GM18861 (cell line): Measurements from ENCODE around the gene ARHGEF28.

Experiments
- ATAC-seq: cut with Tn5 transposase; IDR thresholded peaks from one replicate; pipeline ENCODE4 v1.9.1; 2021; ENCODE audit not compliant: unreplicated experiment

Gene ARHGEF28

DNA sequence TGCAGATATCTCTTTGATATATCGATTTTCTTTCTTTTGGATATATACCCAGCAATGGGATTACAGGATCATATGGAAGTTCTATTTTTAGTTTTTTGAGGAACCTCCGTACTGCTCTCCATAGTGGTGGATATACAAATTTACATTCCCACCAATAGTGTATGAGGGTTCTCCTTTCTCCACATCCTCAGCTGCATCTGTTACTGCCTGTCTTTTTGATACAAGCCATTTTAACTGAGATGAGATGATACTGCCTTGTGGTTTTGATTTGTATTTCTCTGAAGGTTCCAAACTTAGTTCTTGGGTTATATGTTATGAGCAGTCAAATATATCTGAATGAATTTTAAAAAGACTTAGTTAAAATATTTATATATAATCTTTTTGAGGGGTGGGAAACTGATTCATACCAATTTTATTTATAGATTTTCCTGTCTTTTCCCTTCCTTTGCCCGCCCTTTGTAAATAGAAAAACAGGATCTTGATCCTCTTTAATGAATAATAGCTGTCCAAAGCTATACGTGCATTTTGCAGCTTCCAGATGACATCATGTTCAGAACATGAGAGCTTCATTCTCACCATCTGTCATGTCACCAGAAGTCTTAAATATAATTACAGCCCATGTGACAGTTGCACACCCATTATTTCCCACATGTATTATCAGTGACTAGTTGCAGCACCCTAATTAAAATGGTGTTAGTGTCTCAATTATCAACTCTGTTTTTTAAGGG, 6.2 kb upstream of the ARHGEF28 start:
- no peak for ATAC-seq

DNA sequence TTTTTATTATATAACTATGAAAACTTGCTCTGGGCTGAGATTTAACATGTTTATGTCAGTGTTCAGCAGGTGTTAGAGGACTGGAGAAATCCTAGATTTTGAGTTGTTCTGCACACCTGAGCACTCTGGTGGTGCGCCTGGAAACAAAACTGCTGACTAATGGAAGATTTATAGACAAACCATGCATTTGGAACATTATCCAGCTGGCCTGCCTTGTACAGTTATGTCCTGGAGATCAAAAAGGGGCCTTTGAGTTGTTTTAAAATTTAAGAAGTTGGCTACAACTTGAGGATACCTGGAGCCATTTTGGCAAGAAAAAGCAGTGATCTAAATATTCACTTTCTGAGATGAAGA, 5.7 kb upstream of the ARHGEF28 start:
- no peak for ATAC-seq

DNA sequence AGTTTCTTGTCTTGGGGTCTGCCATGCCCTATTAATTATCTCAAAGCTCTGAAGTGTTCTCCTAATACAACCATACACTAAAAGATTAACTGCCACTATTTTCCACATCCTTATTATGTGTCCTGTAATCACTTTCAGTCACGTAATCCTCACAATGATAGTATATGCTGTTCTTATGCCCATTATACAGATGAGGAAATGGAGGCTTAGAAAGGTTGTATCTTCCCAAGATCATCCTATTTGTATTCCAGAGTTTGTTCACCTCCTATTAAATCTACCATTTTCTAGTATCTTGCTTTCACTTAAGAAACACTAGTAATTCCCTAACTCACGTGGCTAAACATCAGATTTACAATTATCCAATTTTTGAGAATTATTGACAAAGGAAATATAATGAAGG, 2.9 kb upstream of the ARHGEF28 start:
- ATAC-seq, result no peak

DNA sequence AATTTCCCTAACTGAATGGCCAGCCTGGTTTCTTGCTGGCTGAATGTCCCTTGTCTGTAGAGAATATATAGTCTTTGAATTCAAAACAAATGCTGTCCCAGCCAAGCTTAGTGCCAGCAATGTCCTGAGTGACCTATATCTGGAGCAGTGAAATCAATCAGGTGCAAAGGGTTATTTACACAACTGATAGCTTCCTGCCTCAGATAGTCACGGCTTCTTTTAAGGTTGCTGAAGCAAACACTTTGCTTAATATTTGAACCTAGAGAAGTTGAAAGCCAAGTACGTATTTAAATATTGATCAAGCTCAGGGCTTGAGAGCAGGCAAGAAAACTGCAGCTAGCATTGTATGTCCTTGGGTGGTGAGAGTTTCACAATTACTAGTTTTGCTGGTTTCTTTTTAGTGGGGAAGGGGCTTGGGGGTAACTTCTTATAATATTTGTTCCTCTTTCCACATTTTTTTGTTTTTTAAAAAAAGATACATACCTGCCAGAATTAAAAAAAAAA, 2.0 kb upstream of the ARHGEF28 start:
- no peak for ATAC-seq

DNA sequence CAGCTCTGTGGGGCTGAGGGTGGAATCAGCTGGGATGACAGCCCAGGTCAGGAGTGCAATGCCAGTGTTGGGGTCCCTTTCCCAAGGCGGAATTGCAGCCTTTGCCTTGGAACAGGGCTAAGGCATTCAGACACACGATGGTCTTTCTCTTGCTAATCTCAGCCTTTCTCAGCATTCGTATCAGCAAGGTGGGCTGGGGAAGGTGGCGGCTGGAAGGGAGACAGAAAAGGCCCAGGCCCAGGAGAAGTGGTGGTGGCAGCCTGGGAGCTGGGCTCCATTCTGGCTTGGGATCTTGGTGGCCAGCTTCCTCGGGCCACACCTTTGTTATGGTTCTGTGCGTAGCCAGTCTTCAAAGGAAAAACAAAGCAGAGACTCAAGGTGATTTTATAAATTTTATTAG, 1.1 kb upstream of the ARHGEF28 start:
- ATAC-seq, result no peak

DNA sequence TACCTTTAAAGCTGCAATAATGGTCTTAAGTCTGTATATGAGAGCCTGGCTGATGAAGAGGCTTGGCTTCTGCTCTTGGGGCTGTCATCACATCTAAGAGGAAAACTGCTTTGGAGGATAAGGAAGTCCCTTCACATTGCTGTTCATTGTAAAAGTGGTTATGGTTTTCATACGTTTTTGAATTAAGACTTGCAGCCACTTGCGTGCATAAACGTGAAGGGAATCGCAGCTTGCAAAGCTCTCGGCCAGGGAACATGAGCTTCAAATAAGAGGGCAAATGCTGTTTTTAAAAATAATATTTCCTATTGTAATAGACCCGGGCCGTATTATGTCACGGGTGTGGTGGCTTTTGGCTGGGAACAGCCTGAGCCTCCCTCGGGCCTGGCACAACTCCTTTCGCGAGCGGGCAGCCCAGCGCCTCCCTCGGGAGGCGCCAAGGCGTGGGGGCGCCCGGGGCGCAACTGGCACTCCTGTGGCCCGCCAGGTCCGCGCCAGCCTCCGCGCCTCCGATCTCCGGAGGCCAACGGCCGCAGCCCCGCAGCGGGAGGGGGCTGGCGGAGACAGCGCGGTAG, 538 bp upstream of the ARHGEF28 start:
- no peak for ATAC-seq

DNA sequence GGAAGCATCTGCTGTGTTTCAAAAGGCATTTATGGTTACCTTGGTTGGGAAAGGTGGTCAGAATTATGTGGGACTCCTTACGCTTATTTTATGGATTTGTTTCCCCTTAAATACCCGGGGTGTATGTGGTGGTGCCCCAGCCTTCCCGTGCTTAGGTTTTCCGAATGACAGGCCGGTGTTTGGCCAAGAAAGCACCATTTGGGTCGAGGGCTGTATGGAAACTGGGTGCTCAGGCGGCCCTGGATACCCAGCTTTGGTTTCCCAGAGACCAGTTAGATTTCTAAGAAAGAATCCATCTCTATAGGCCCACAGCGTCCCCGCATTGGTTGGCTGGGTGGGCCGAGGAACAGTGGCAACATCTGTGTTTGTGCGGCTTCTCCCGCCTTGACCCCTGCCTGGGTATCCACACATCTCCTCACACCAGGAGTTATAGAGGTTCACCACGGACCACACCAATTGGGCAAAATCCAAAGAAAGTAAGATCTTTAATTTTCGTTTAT, 868 bp downstream of the ARHGEF28 start:
- ATAC-seq, result no peak

DNA sequence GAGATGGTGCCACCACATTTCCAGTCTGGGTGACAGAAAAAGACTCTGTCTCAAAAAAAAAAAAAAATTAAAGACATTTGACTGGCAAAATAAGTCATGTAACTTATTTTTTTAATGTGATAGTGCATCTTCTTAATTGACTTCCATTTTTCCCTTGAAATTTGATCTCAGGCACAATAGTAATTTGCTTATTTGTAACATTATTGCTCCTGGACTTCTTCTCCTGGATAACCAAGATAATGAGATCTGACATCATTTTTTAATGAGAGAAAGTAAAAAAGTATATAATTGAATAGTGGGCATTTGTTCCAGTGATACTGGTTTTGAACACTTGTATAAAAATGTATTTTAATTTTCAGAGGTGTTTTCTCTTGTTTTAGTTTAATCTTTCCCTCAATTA, 3.5 kb downstream of the ARHGEF28 start:
- ATAC-seq, result no peak

DNA sequence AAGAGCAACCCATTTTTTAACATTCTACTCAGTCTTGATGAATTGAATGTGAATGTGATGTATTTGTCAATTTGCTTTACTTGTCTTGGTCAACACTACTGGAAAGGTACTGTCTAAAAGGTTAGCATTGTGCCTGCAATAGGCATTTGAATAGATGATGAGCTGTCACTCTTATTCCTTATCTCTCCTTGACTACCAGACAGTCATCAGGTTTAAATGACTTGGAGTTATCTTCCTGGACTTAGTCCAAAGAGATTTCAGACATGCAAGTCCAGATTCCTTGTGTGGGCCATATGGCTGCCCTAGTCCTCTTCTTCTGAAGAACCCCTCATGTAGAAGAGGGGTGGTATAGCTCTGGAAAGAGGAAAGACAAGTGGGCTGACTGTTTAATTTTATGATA, 4.8 kb downstream of the ARHGEF28 start:
- ATAC-seq, result no peak

DNA sequence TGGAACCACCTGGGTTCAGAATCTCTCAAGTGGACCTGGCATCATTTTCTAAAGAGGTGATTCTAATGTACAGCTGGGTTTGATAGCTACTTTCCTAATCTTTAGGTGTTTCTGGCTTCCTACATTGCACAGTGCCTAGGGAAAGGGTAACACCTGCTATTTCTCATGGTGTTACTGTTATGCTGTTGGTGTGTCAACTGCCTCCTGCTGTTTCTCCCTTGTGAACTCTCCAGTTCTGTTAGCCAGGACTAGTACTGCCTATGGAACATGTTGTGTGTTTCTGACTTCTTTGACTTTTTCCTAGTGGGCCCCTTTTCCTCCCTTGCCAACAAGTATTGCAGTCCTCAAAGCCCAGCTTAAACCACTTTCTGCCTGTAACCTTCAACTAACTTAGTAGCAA, 5.5 kb downstream of the ARHGEF28 start:
- ATAC-seq, result no peak

DNA sequence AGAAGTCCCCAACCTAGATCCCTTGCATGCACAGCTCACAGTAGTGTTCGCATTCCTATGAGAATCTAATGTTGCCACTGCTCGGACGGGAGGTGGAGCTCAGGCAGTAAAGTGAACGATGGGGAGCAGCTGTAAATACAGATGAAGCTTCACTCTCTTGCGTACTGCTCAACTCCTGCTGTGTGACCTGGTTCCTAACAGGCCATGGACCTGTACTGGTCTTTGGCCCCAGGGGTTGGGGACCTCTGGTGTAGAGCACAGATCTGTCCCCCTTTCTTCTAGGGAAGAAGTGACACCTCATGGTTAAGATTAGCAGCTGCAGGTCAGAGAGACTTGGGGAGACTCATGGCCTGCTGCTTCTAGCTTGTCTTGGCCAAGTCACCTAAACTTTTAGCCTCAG, 7.1 kb downstream of the ARHGEF28 start:
- no peak for ATAC-seq

DNA sequence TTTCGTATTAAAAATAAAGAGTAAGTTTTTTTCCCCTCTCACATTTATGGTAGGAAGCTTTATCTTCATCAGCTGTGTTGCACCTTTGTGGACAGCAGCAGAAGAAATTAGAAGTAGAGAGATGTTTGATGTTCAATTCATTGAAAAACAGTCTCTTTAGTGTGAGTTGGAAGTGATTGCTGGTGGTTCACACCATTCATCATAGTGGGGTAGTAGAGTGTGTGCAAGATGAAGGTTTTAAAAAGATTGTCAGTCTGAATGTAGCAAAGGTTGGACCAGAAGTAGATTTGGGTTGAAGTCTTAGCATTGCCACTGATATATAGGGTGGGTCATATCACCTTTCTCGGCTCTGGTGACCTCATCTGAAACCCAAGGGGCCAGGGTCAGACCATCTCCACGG, 10.4 kb downstream of the ARHGEF28 start:
- no peak for ATAC-seq

DNA sequence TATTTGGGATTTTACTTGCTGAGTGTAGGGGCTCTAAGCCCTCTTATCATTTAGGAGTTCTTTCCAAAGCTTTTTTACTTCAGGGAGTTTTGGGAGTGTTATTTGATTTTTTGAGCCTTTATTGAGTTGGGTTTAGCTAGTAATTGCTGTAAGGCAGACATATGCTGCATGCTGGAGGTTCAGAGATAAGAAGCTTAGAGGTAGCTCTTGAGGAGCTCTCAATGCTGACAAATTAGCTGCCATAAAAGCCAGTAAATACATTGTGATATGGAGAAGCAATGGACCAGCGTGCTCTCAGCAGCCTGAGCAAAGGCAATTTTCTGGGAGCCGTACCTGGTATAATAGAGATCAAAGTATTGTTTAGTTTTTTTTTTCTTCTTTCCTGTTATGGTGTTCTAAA, 11.6 kb downstream of the ARHGEF28 start:
- ATAC-seq, result no peak

DNA sequence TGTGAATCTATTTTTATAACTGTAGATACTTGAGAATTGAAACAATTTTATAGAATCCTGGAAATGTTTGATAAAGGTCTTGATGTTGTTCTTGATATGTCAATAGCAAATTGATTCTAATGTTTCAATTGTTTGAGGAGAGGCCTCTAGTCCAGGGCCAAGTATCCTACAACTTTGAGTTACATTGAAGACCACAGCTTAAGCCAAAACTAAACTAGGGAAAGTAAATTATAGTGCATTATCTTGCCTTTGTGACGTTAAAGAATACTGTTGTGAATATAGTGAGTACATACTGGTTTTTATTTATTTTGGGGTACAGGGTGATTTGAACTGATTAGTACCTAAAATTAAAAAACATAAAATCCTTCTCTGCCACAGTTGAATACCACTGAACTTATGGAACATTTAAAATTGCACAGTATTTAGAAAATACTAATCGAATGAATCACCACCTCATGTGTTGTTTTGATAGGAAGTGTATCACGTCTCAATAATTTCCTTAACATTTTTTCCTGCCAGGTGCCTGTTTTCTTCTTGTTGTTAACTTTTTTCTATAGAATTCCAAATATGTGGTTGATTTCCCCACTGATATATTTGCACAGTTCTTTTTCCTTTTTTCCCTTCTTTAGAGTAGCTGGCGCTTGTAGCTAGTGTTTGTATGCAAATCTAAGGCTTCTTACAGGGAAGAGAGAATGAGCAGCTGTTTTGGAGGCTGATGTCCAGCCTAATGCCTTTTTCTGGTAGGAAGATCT, 12.5 kb downstream of the ARHGEF28 start:
- no peak for ATAC-seq

DNA sequence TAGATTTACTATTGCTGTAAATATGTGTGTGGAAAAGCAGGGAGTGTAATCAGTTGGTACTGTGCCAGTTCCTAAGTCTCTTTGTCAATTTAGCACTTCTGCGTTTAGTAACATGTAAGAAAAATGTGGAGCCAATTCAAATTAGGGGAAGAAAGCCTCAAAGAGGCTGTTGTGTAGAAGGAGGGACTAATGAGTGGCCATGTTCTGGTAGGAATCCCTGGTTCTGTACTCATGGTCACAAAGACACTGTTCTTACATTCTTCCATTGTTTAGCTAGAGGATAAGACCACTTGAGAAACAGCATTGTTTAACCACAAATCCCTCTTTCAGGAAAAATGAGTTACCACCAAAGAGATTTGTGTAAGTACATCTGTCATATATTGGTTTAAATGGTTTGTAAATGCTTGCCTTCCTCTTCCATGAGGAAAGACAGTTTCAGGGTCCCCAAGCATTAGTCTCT, 14.9 kb downstream of the ARHGEF28 start:
- no peak for ATAC-seq

DNA sequence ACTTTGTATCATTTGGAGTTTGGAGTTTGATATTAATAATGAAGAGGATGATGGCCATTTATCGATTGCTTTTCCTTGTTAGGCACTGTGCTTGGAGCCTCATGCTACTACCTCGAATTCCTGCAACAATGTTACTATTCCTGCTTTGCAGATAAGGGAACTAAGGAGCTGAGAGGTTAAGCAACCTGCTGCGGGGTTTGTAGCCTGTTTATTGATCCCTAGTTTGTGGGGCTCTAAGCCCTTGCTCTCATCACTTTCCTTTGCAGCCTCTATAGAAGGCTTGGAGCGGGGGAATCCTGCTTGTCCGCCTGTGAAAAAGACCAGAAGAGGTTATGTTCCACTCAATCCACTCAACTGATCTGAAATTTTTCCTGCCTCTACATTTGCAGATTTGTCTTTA, 15.8 kb downstream of the ARHGEF28 start:
- ATAC-seq, result no peak

DNA sequence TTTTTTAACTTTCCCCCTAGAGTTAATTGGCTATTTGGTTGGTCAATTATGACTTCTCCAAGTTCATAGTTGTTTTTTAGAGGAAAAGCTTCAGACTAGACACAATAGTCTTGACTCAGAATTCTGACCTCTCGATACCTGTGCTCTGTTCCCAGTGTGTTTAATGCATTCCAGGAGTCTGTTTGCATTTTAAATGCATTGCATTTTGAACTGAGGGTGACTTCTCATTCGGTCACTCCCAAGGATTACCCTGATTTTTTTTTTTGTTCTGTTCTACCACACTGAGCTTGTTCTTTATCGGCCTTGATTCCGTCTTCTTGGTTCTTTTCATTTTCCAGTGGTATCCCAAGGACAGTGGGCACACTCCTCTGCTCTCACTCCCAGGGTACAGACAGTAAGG, 16.3 kb downstream of the ARHGEF28 start:
- no peak for ATAC-seq

DNA sequence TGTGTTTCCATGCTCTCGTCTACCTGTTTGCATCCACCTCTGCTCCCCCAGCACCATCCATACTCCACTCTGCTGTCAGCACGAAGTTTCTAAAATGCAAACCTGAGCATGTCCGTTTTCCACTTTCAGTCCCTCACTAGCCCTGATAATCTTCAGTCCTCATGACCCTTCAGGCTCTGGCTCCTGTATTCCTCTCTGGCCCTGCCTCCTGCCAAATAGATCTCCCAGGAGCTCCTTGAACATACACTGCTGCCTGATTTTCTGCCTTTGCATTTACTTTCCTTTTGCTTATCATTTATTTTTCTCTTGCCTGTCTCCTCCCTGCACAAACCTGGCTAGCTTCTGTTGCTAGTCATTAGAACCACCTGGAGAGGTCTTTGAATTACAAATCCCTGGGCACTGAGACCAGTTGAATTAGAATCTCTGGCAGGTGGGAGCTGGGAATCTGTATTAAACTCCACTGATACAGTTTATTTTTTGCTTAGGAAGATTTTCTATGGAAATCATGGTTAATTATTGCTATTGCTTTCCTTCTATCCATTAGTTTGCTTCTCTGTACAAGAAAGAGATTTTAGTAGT, 18.5 kb downstream of the ARHGEF28 start:
- no peak for ATAC-seq

DNA sequence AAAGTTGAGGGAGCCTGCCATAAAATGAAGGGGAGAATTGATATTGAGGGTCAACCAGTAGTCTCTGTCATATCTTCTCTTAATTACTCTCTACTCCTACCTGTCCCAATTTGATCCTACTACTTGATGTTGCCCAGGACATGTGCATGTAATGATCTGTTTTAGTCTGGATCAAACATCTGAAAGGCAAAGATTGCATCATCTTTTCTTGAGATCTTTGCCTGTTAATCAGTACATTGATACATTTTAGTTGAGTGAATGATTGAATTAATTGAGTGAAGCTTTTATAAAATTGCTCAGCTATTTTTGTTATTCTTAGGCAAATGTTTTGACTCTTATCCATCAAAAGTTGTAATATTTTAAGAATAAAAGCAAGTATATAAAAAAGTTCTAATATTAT, 21.7 kb downstream of the ARHGEF28 start:
- ATAC-seq, result no peak

DNA sequence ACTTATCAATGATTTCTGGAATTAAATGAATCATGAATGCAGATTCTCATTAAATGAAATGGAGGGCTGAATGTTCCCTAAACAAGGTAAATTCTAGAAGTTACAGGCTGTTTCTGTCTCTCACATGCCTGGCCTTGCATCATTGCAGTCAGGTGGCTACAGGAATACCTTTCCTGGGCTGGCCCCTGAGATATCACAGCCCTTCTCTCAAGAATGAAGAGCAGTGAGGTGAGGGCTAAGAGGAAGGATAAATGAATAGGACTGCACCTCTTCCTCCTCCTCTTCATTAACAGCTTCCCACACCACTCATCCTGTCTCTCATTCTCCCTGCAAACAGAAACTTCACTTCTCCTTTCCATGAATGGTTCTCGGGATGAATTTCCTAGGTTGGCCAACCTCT, 22.5 kb downstream of the ARHGEF28 start:
- ATAC-seq, result no peak

DNA sequence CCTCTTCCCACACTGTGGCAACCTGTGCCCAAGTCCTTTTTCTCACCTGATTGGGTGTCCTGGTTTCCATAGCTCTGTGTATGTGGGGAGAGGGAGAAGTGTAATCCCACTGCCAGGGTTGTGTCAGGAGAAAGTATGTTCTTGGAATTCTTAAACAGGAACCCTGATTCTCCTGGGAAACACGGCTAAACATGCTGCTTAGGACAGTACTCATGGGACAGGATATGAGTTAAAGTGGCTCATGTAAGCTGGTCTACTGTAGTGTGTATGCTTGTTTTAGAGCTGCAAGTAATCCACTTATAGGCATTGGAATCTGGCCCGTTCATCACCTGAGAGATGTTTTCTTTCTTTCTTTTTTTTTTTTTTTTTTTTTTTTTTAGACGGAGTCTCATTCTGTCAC, 23.9 kb downstream of the ARHGEF28 start:
- no peak for ATAC-seq

DNA sequence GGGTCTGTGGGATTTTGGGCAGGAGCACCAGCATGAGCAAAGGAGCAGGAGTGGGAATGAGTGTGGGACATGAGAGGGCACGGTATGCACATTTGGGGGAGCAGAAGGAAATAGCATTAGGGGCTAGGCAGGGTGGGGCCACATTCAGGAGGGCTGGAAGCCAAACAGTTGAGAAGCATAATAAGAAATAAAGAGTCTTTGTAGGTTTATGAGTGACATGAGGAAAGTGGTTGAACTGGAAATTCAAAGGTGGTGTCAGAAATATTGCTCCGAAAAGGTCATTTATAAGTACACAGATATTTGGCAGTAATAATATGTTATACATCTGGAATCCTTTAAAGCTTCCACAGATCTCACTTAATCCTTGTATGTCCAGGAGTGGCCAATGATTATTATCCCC, 26.4 kb downstream of the ARHGEF28 start:
- ATAC-seq, result no peak
